NCI-H2029 treated with DMSO at 0.1 percent for 48 hours (cell line): ENCODE data around the gene FAM187B.
"Not testable (repeated sequence)": the region's sequence is repeated elsewhere in the genome, so short reads cannot be mapped to it uniquely, and the experiment has no call there.

Experiments
- DNase-seq: peaks from one replicate; lab custom pipeline; 2025; lab: John Stamatoyannopoulos, UW

Gene FAM187B

GRCh38 chr19:35262101-35262761 lies 33.7 kb upstream of the FAM187B start:
- no peak for DNase-seq

GRCh38 chr19:35261356-35262100 lies 33.0 kb upstream of the FAM187B start:
- DNase-seq = no peak

GRCh38 chr19:35260694-35261304 lies 32.3 kb upstream of the FAM187B start:
- DNase-seq = no peak

- DNase-seq = no peak
These were observed 28.5 kb upstream of the FAM187B start for GRCh38 chr19:35257113-35257461.

- no peak for DNase-seq
These were observed 28.0 kb upstream of the FAM187B start for GRCh38 chr19:35256566-35256965.

GRCh38 chr19:35254341-35255297 lies 26.1 kb upstream of the FAM187B start:
- DNase-seq = no peak

- DNase-seq = no peak
These were observed 25.1 kb upstream of the FAM187B start for GRCh38 chr19:35253316-35254286.

GRCh38 chr19:35251456-35251855 lies 22.9 kb upstream of the FAM187B start:
- no peak for DNase-seq

GRCh38 chr19:35249848-35250711 lies 21.5 kb upstream of the FAM187B start:
- DNase-seq = peak; percentile 53

GRCh38 chr19:35249146-35249847 lies 20.8 kb upstream of the FAM187B start:
- DNase-seq = no peak

- peak; percentile 91 for DNase-seq
These were observed 20.0 kb upstream of the FAM187B start, which contains the start of gene LSR for GRCh38 chr19:35248310-35249145. LSR (plus strand) TSS chr19:35249002; CDS start chr19:35249023, 21 bp downstream.

- peak; percentile 63 for DNase-seq
These were observed 19.2 kb upstream of the FAM187B start for GRCh38 chr19:35247526-35248309.

- no peak for DNase-seq
These were observed 18.0 kb upstream of the FAM187B start for GRCh38 chr19:35246466-35247092.

GRCh38 chr19:35241417-35241816 lies 12.9 kb upstream of the FAM187B start:
- no peak for DNase-seq

- DNase-seq = no peak
These were observed 11.8 kb upstream of the FAM187B start for GRCh38 chr19:35240327-35240726.

- not testable (repeated sequence) for DNase-seq
These were observed 11.1 kb upstream of the FAM187B start for GRCh38 chr19:35239597-35239996.
